ENCODE data around the gene PHF2.

The PHF2 gene

GRCh38 chr9:93624431-93624834 is 48.0 kb downstream of the PHF2 start:
- Histone ChIP-seq H3K27ac (ENCODE audit: insufficient read depth, low read depth, low read length, poor library complexity, severe bottlenecking) (no peak overlapping the region), H3K36me3 (ENCODE audit: control insufficient read depth, insufficient read depth, low read length) (no peaks in the 10 kb centered on the region), H3K4me3 (ENCODE audit: insufficient read depth, low read depth, low read length) (no peak overlapping the region), H3K4me1 (ENCODE audit: control insufficient read depth, insufficient read depth, low read length) (no peaks in the 10 kb centered on the region), H3K27me3 (ENCODE audit: control insufficient read depth, insufficient read depth, low read length, poor library complexity, severe bottlenecking) (no peaks in the 10 kb centered on the region), H3K9me3 (ENCODE audit: control insufficient read depth, low read length) (no peaks in the 10 kb centered on the region)
- 82 to 83% methylated on average over 6 of the region's 6 CpGs for WGBS, 2 experiments

- Histone ChIP-seq H3K36me3 (ENCODE audit: control insufficient read depth, insufficient read depth, low read length) (no peaks in the 10 kb centered on the region), H3K27me3 (ENCODE audit: control insufficient read depth, insufficient read depth, low read length, poor library complexity, severe bottlenecking) (no peaks in the 10 kb centered on the region), H3K27ac (ENCODE audit: insufficient read depth, low read depth, low read length, poor library complexity, severe bottlenecking) (no peak overlapping the region), H3K4me1 (ENCODE audit: control insufficient read depth, insufficient read depth, low read length) (no peaks in the 10 kb centered on the region), H3K4me3 (ENCODE audit: insufficient read depth, low read depth, low read length) (no peak overlapping the region), H3K9me3 (ENCODE audit: control insufficient read depth, low read length) (no peaks in the 10 kb centered on the region)
These were observed 48.6 kb downstream of the PHF2 start for GRCh38 chr9:93624977-93625376.

- H3K27ac ChIP-seq (ENCODE audit: insufficient read depth, low read depth, low read length, poor library complexity, severe bottlenecking) = no peak overlapping the region
- H3K36me3 ChIP-seq (ENCODE audit: control insufficient read depth, insufficient read depth, low read length) = no peaks in the 10 kb centered on the region
- H3K9me3 ChIP-seq (ENCODE audit: control insufficient read depth, low read length) = no peaks in the 10 kb centered on the region
- H3K4me3 ChIP-seq (ENCODE audit: insufficient read depth, low read depth, low read length) = no peak overlapping the region
- no peaks in the 10 kb centered on the region for H3K4me1 ChIP-seq (ENCODE audit: control insufficient read depth, insufficient read depth, low read length)
- no peaks in the 10 kb centered on the region for H3K27me3 ChIP-seq (ENCODE audit: control insufficient read depth, insufficient read depth, low read length, poor library complexity, severe bottlenecking)
- WGBS, 2 experiments = 93% methylated on average over 11 of the region's 11 CpGs
These were observed 53.5 kb downstream of the PHF2 start for GRCh38 chr9:93629920-93630319.

GRCh38 chr9:93630806-93631411 is 54.5 kb downstream of the PHF2 start:
- Histone ChIP-seq H3K27ac (ENCODE audit: insufficient read depth, low read depth, low read length, poor library complexity, severe bottlenecking) (no peak overlapping the region), H3K27me3 (ENCODE audit: control insufficient read depth, insufficient read depth, low read length, poor library complexity, severe bottlenecking) (no peaks in the 10 kb centered on the region), H3K4me1 (ENCODE audit: control insufficient read depth, insufficient read depth, low read length) (no peaks in the 10 kb centered on the region), H3K36me3 (ENCODE audit: control insufficient read depth, insufficient read depth, low read length) (no peaks in the 10 kb centered on the region), H3K4me3 (ENCODE audit: insufficient read depth, low read depth, low read length) (no peak overlapping the region), H3K9me3 (ENCODE audit: control insufficient read depth, low read length) (no peaks in the 10 kb centered on the region)
- WGBS, 2 experiments = 93 to 94% methylated on average over 7 of the region's 7 CpGs

- Histone ChIP-seq H3K9me3 (ENCODE audit: control insufficient read depth, low read length) (no peaks in the 10 kb centered on the region), H3K27me3 (ENCODE audit: control insufficient read depth, insufficient read depth, low read length, poor library complexity, severe bottlenecking) (no peaks in the 10 kb centered on the region), H3K36me3 (ENCODE audit: control insufficient read depth, insufficient read depth, low read length) (peaks cover 19% of the 10 kb centered on the region), H3K4me1 (ENCODE audit: control insufficient read depth, insufficient read depth, low read length) (no peaks in the 10 kb centered on the region), H3K4me3 (ENCODE audit: insufficient read depth, low read depth, low read length) (no peak overlapping the region), H3K27ac (ENCODE audit: insufficient read depth, low read depth, low read length, poor library complexity, severe bottlenecking) (no peak overlapping the region)
- WGBS, 2 experiments = 89 to 90% methylated on average over 19 of the region's 19 CpGs
These were observed 57.3 kb downstream of the PHF2 start for GRCh38 chr9:93633492-93634221.

- WGBS, 2 experiments = 92 to 94% methylated on average over 10 of the region's 10 CpGs
- H3K4me1 ChIP-seq (ENCODE audit: control insufficient read depth, insufficient read depth, low read length) = no peaks in the 10 kb centered on the region
- H3K36me3 ChIP-seq (ENCODE audit: control insufficient read depth, insufficient read depth, low read length) = peaks cover 21% of the 10 kb centered on the region
- H3K27me3 ChIP-seq (ENCODE audit: control insufficient read depth, insufficient read depth, low read length, poor library complexity, severe bottlenecking) = no peaks in the 10 kb centered on the region
- H3K4me3 ChIP-seq (ENCODE audit: insufficient read depth, low read depth, low read length) = no peak overlapping the region
- no peak overlapping the region for H3K27ac ChIP-seq (ENCODE audit: insufficient read depth, low read depth, low read length, poor library complexity, severe bottlenecking)
- H3K9me3 ChIP-seq (ENCODE audit: control insufficient read depth, low read length) = no peaks in the 10 kb centered on the region
These were observed 58.2 kb downstream of the PHF2 start for GRCh38 chr9:93634311-93635185.

GRCh38 chr9:93635186-93636107 is 59.1 kb downstream of the PHF2 start:
- H3K4me3 ChIP-seq (ENCODE audit: insufficient read depth, low read depth, low read length) = no peak overlapping the region
- WGBS, 2 experiments = 85 to 87% methylated on average over 13 of the region's 13 CpGs
- peaks cover 25% of the 10 kb centered on the region for H3K36me3 ChIP-seq (ENCODE audit: control insufficient read depth, insufficient read depth, low read length)

GRCh38 chr9:93636172-93636661 is 59.8 kb downstream of the PHF2 start:
- WGBS, 2 experiments = 94 to 96% methylated on average over 15 of the region's 15 CpGs
- H3K36me3 ChIP-seq (ENCODE audit: control insufficient read depth, insufficient read depth, low read length) = peaks cover 25% of the 10 kb centered on the region

More at GRCh38 chr9:93635186-93636107, 59.1 kb downstream of the PHF2 start:
- H3K9me3 ChIP-seq (ENCODE audit: control insufficient read depth, low read length) = no peaks in the 10 kb centered on the region
- H3K27me3 ChIP-seq (ENCODE audit: control insufficient read depth, insufficient read depth, low read length, poor library complexity, severe bottlenecking) = no peaks in the 10 kb centered on the region
- H3K4me1 ChIP-seq (ENCODE audit: control insufficient read depth, insufficient read depth, low read length) = no peaks in the 10 kb centered on the region
- no peak overlapping the region for H3K27ac ChIP-seq (ENCODE audit: insufficient read depth, low read depth, low read length, poor library complexity, severe bottlenecking)

GRCh38 chr9:93636667-93637066 is 60.3 kb downstream of the PHF2 start:
- no peaks in the 10 kb centered on the region for H3K4me1 ChIP-seq (ENCODE audit: control insufficient read depth, insufficient read depth, low read length)
- H3K9me3 ChIP-seq (ENCODE audit: control insufficient read depth, low read length) = no peaks in the 10 kb centered on the region
- no peak overlapping the region for H3K27ac ChIP-seq (ENCODE audit: insufficient read depth, low read depth, low read length, poor library complexity, severe bottlenecking)
- 89 to 95% methylated on average over 5 of the region's 5 CpGs for WGBS, 2 experiments
- peaks cover 25% of the 10 kb centered on the region for H3K36me3 ChIP-seq (ENCODE audit: control insufficient read depth, insufficient read depth, low read length)
- no peaks in the 10 kb centered on the region for H3K27me3 ChIP-seq (ENCODE audit: control insufficient read depth, insufficient read depth, low read length, poor library complexity, severe bottlenecking)
- H3K4me3 ChIP-seq (ENCODE audit: insufficient read depth, low read depth, low read length) = no peak overlapping the region

More at GRCh38 chr9:93636172-93636661, 59.8 kb downstream of the PHF2 start:
- H3K27me3 ChIP-seq (ENCODE audit: control insufficient read depth, insufficient read depth, low read length, poor library complexity, severe bottlenecking) = no peaks in the 10 kb centered on the region
- H3K27ac ChIP-seq (ENCODE audit: insufficient read depth, low read depth, low read length, poor library complexity, severe bottlenecking) = no peak overlapping the region
- H3K4me1 ChIP-seq (ENCODE audit: control insufficient read depth, insufficient read depth, low read length) = no peaks in the 10 kb centered on the region
- no peak overlapping the region for H3K4me3 ChIP-seq (ENCODE audit: insufficient read depth, low read depth, low read length)
- no peaks in the 10 kb centered on the region for H3K9me3 ChIP-seq (ENCODE audit: control insufficient read depth, low read length)

All from ectodermal cell (in vitro differentiated cells).